Fibroblast of lung (primary cell): Measurements from ENCODE around the gene ONECUT1.

Experiments used
- EZH2 ChIP-seq: IDR thresholded peaks from 2 replicates; pipeline ENCODE4 v1.5.1; 2012; ENCODE audit warnings: low read length, control low read depth, mild to moderate bottlenecking; ENCODE audit errors: missing control alignments
- TF ChIP-seq, protein P1 (sequence below), 2 donors: IDR thresholded peaks in 1 of 2; conservative IDR thresholded peaks in 1 of 2; 1 replicate in 1 of 2; 2 replicates in 1 of 2; pipeline ENCODE4 v1.5.1; 2011 to 2012; ENCODE audit warnings: low read length in 2 of 2, control low read depth in 1 of 2, inconsistent platforms in 1 of 2, low read depth in 1 of 2, mild to moderate bottlenecking in 1 of 2

DNA sequence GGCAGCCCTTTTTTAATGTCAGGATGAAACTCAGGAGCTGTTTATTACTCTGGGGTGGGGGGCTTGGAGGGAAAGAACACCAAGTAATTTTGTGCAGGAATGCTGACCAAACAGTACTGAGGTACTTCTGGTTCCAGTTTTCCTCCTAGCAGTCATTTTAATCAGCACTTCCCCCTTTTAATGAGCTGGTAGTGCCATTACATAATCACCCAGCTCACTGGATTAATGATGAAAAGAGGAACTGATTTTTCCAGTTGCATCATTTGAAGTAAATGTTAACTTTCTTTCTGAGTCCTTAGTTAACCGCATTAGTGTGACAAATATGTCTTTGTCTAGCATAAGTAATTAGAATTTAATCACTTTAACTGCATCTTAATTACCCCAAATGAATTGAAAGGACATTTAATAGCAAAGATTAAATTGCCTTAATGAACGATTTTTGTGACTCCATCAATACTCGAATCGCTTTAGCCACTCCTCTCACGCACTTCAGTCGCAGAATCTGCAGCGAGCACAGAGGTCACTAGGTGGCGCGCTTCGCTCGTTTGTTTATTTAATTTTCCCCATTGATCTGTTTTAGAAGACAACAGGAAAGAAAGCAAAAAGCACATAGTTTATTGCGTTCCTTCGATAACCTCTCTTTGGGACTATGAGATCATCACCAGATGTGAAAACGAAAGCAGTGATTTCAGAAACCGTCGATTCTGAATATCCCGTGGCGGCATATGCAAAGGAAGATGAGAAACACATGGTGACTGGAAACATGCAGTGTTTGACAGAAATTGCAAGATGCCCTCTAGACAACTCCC lies 9.8 kb downstream of the ONECUT1 start:
- TF ChIP-seq, protein P1, sequence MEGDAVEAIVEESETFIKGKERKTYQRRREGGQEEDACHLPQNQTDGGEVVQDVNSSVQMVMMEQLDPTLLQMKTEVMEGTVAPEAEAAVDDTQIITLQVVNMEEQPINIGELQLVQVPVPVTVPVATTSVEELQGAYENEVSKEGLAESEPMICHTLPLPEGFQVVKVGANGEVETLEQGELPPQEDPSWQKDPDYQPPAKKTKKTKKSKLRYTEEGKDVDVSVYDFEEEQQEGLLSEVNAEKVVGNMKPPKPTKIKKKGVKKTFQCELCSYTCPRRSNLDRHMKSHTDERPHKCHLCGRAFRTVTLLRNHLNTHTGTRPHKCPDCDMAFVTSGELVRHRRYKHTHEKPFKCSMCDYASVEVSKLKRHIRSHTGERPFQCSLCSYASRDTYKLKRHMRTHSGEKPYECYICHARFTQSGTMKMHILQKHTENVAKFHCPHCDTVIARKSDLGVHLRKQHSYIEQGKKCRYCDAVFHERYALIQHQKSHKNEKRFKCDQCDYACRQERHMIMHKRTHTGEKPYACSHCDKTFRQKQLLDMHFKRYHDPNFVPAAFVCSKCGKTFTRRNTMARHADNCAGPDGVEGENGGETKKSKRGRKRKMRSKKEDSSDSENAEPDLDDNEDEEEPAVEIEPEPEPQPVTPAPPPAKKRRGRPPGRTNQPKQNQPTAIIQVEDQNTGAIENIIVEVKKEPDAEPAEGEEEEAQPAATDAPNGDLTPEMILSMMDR (conservative IDR thresholded peaks at IDR 0.05 in 1 of 2, IDR thresholded peaks at IDR 0.05 in 1 of 2; ENCODE audit: low read depth in 1 of 2, low read length in 2 of 2): peak; percentile 79 to 94
- no peak for TF ChIP-seq EZH2
